GM23248 (cell line): ENCODE data around the gene VRTN. TPM values are rescaled to one million over a fixed set of nuclear protein-coding genes. Genes with fewer than 3 reads are reported as not detected.

Experiments used
- DNase-seq: peaks from one replicate; pipeline ENCODE4 v3.0.0-alpha.2; 2015
- H2AFZ ChIP-seq: fragments of 200-600 bp; sonication (generic); 2 replicates; pipeline ENCODE4 v1.6.1; 2016; ENCODE audit warnings: antibody characterized with exemption
- H3F3A ChIP-seq: fragments of 200-600 bp; sonication (generic); 2 replicates; pipeline ENCODE4 v1.6.1; 2016; ENCODE audit warnings: mild to moderate bottlenecking, antibody characterized with exemption, mixed run types; ENCODE audit not compliant: insufficient read depth
- H3K27ac ChIP-seq: fragments of 200-600 bp; sonication (generic); 2 replicates; pipeline ENCODE4 v1.5.1; 2016; ENCODE audit warnings: mild to moderate bottlenecking
- H3K27me3 ChIP-seq: fragments of 200-600 bp; sonication (generic); replicated peaks from 2 replicates; pipeline ENCODE4 v1.6.1; 2016; ENCODE audit warnings: mild to moderate bottlenecking; ENCODE audit not compliant: insufficient read depth
- H3K36me3 ChIP-seq: fragments of 200-600 bp; sonication (generic); 2 replicates; pipeline ENCODE4 v1.6.1; 2016; ENCODE audit warnings: low read depth, mild to moderate bottlenecking
- H3K4me1 ChIP-seq: fragments of 200-600 bp; sonication (generic); 2 replicates; pipeline ENCODE4 v1.6.1; 2016; ENCODE audit warnings: mild to moderate bottlenecking; ENCODE audit not compliant: insufficient read depth
- H3K4me2 ChIP-seq: fragments of 200-600 bp; sonication (generic); one replicate; pipeline ENCODE4 v1.6.1; 2016; ENCODE audit warnings: mild to moderate bottlenecking; ENCODE audit not compliant: unreplicated experiment
- H3K4me3 ChIP-seq: fragments of 200-600 bp; sonication (generic); 2 replicates; pipeline ENCODE4 v1.5.1; 2016; ENCODE audit warnings: mild to moderate bottlenecking
- H3K79me2 ChIP-seq: fragments of 200-600 bp; sonication (generic); 2 replicates; pipeline ENCODE4 v1.6.1; 2016; ENCODE audit warnings: mild to moderate bottlenecking; ENCODE audit not compliant: insufficient read depth
- H3K9ac ChIP-seq: fragments of 200-600 bp; sonication (generic); 2 replicates; pipeline ENCODE4 v1.6.1; 2016; ENCODE audit warnings: mild to moderate bottlenecking
- H3K9me2 ChIP-seq: fragments of 200-600 bp; sonication (generic); 2 replicates; pipeline ENCODE4 v1.6.1; 2016; ENCODE audit warnings: mixed run types, mild to moderate bottlenecking, moderate library complexity; ENCODE audit not compliant: insufficient read depth
- H3K9me3 ChIP-seq: fragments of 200-600 bp; sonication (generic); one replicate; pipeline ENCODE4 v1.6.1; 2017; ENCODE audit warnings: low read depth
- H4K20me1 ChIP-seq: fragments of 200-600 bp; sonication (generic); 2 replicates; pipeline ENCODE4 v1.6.0; 2016; ENCODE audit not compliant: insufficient read depth
- EZH2 ChIP-seq: fragments of 200-600 bp; sonication (generic); IDR thresholded peaks from 2 replicates; pipeline ENCODE4 v1.6.1; 2018; ENCODE audit warnings: antibody characterized with exemption, mild to moderate bottlenecking; ENCODE audit not compliant: insufficient read depth, poor library complexity, severe bottlenecking
- EZH2phosphoT487 ChIP-seq: fragments of 200-600 bp; sonication (generic); IDR thresholded peaks from 2 replicates; pipeline ENCODE4 v1.6.1; 2018; ENCODE audit warnings: antibody characterized with exemption, moderate library complexity, mild to moderate bottlenecking, low read depth; ENCODE audit not compliant: insufficient read depth
- WGBS, 2 experiments: methylation state at CpG; one replicate each; pipeline ENCODE4 v1.1.6; 2015 to 2017; ENCODE audit warnings: low lambda C conversion rate in 2 of 2, low coverage in 1 of 2; ENCODE audit errors: missing lambda C conversion rate in 2 of 2; 5-methylcytosine and 5-hydroxymethylcytosine counted together
- in situ Hi-C: fragments of 300-500 bp; cut with MboI; formaldehyde crosslinking; loops from 2 replicates; pipeline ENCODE4 v1.15.0; 2020
- polyA plus RNA-seq: library from polyadenylated mRNA; unstranded; fragments of >200 nt; fragmentation: Nextera tagmentation; extraction: Ambion mirVana; gene quantifications from 2 replicates; pipeline ENCODE4 v1.2.1, GENCODE V29; 2016
- total RNA-seq: library from RNA; depleted of rRNA; stranded (reverse); fragments of >200 nt; shearing (Covaris generic); gene quantifications from 2 replicates; pipeline ENCODE4 v1.2.3, GENCODE V29; 2014

Gene VRTN
- total and polyA plus RNA-seq, 2 experiments from 2014 or later, result not detected

DNA sequence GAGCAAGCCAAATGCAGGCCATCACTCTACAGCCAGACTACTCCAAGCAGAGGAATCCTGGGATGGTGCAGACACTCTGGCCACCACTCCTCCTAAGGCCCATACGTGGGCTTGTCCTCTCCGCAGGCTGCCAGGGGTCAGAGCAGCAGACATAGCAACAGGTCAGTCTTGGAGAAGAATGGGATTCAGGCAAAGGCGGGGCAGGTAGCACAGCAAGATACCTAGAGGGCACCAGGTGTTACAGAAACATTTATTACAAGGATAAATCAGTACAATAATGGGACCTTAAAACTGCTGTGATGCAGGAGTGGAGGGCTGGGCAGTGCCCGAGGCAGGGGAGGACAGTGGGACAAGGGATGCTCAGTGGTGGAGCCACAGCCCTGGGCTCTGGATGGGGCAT is 57.4 kb downstream of the VRTN start:
- Histone ChIP-seq H4K20me1 (no peaks in the 10 kb centered on the region), H3K9ac (no peak overlapping the region), H3K4me3 (no peak overlapping the region), H3K9me3 (no peaks in the 10 kb centered on the region), H3F3A (no peaks in the 10 kb centered on the region), H3K27me3 (peaks cover 21% of the 10 kb centered on the region), H2AFZ (no peak overlapping the region), H3K4me1 (no peaks in the 10 kb centered on the region), H3K79me2 (no peaks in the 10 kb centered on the region), H3K4me2 (no peak overlapping the region), H3K27ac (no peak overlapping the region), H3K36me3 (no peaks in the 10 kb centered on the region), H3K9me2 (no peaks in the 10 kb centered on the region)
- TF ChIP-seq EZH2phosphoT487 (no peak), EZH2 (no peak)
- WGBS, 2 experiments, result 21 to 41% methylated on average over 4 of the region's 4 CpGs
- in situ Hi-C loops, result no loop called here
- no peak for DNase-seq

DNA sequence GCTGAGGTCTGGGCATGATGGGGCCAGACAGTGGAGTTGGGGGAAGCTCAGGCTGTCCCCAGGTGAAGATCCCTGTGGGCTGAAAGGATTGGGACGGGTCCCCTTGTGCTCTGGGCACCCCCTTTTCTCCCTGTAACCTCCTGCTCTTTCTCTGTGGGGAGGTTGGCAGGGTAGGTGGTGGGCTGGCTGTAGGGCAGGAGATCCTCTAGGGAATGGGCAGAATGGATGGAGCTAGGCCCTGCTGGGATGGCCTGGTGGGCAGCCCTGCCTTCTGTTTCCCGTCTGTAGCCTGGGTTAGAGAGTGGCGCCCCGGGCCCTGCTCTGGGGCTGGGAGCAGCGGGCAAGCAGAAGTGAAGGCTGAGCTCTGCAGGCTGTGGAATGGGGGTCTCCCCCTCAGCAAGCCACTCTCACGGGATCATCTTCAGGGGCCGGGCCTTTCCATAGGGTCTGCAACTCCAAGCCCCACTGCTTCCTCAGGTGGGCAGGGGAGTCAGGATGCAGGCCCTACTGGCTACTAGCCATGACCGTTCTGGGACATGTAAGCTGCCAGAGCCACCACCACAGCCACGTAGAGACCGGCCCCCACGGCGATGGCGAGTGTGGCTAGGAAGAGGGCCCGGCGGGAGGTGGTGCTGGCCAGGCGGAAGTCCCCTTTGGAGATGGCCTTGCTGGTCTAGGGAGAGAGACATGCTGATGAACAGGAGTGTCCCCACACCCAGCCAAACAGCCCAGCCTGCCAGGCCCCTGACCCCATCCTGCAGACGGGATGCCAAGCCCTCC is 58.9 kb downstream of the VRTN start:
- Histone ChIP-seq H3K4me1 (no peaks in the 10 kb centered on the region), H3K4me3 (no peak overlapping the region), H3K27ac (no peak overlapping the region), H3K27me3 (peaks cover 20% of the 10 kb centered on the region; the same call in 1 of the 2 replicates), H4K20me1 (no peaks in the 10 kb centered on the region), H3K79me2 (no peaks in the 10 kb centered on the region), H3K9ac (no peak overlapping the region), H3K4me2 (no peak overlapping the region), H3K36me3 (no peaks in the 10 kb centered on the region), H2AFZ (no peak overlapping the region), H3K9me3 (no peaks in the 10 kb centered on the region), H3F3A (no peaks in the 10 kb centered on the region), H3K9me2 (no peaks in the 10 kb centered on the region)
- WGBS, 2 experiments, result 62 to 67% methylated on average over 17 of the region's 17 CpGs
- DNase-seq, result no peak
- in situ Hi-C loops, result no loop called here
- TF ChIP-seq EZH2 (no peak), EZH2phosphoT487 (no peak)

DNA sequence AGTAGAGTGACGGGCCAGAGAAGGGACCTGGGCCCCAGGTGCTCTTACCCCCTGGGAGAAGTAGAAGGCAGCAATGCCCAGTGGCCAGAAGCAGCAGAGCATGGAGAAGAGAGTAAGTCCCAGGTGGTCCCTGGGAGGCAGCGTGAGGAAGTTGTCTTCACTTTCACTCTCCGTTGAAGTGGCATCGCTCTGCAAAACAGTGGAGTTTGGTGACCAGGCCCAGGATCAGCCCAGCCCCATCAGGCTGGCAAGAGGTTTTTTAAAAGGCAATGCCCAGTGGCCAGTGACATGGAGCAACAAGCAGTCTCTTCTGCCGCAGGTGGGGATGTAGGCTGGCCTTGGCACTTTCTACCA is 59.5 kb downstream of the VRTN start:
- H3K4me3 ChIP-seq, result no peak overlapping the region
- H3K27me3 ChIP-seq, result peaks cover 22% of the 10 kb centered on the region
- DNase-seq, result no peak
- no peaks in the 10 kb centered on the region for H3K79me2 ChIP-seq
- in situ Hi-C loops, result no loop called here
- no peaks in the 10 kb centered on the region for H3F3A ChIP-seq
- no peak overlapping the region for H3K9ac ChIP-seq
- H3K4me1 ChIP-seq, result no peaks in the 10 kb centered on the region
- H2AFZ ChIP-seq, result no peak overlapping the region
- no peaks in the 10 kb centered on the region for H3K36me3 ChIP-seq
- H3K27ac ChIP-seq, result no peak overlapping the region
- 82 to 83% methylated on average over 5 of the region's 5 CpGs for WGBS, 2 experiments
- no peaks in the 10 kb centered on the region for H3K9me3 ChIP-seq
- no peak overlapping the region for H3K4me2 ChIP-seq
- no peaks in the 10 kb centered on the region for H3K9me2 ChIP-seq
- no peak for TF ChIP-seq EZH2phosphoT487
- no peak for TF ChIP-seq EZH2
- no peaks in the 10 kb centered on the region for H4K20me1 ChIP-seq

DNA sequence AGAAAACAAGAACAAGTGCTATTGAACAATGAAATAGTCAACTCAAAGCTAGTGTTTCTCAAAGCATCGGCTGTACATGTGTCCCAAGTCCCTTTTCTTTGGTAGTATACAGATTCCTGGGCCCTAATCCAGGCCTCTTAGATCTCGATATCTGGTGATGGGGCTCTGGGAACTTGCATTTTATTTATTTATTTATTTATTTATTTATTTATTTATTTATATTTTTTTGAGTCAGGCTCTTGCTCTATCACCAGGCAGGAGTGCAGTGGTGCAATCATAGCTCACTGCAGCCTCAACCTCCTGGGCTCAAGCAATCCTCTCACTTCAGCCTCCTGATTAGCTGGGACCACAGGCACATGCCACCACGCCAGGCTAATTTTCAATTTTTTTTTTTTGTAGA is 60.6 kb downstream of the VRTN start:
- no peak for TF ChIP-seq EZH2phosphoT487
- TF ChIP-seq EZH2, result no peak
- Histone ChIP-seq H3K9ac (no peak overlapping the region), H3F3A (no peaks in the 10 kb centered on the region), H3K9me3 (no peaks in the 10 kb centered on the region), H3K79me2 (no peaks in the 10 kb centered on the region), H3K4me1 (no peaks in the 10 kb centered on the region), H4K20me1 (no peaks in the 10 kb centered on the region), H3K4me2 (no peak overlapping the region), H3K36me3 (no peaks in the 10 kb centered on the region), H3K27me3 (peaks cover 30% of the 10 kb centered on the region), H3K27ac (no peak overlapping the region), H2AFZ (no peak overlapping the region), H3K9me2 (no peaks in the 10 kb centered on the region), H3K4me3 (no peak overlapping the region)
- 31 to 32% methylated on average over 3 of the region's 3 CpGs for WGBS, 2 experiments
- in situ Hi-C loops, result no loop called here
- DNase-seq, result no peak
